ENCODE measurements around the gene PNPLA8. TPM values are rescaled to one million over a fixed set of nuclear protein-coding genes. Genes with fewer than 3 reads are reported as not detected.
A peak's percentile ranks its signal among the peaks of the same experiment; 100 is the strongest.

PNPLA8 gene
- total RNA-seq, 1 donor from 2014 or later: 33.4 TPM

DNA sequence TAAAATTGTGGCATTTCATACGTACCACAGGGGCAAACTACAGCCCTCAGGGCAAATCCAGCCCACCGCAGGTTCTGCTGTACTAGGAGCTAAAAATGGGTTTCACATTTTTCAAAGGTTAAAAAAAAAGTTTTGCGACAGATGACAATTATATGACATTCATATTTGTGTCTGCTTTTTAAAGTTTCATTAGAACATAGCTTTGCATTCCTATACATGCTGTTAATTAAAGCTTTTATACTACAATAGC is 758 bp upstream of the PNPLA8 start:
- Histone ChIP-seq H3K27ac (peak overlapping the region; percentile 92), H3K4me3 (peak overlapping the region; percentile 74), H4K20me1 (ENCODE audit: low read depth) (peaks cover 7% of the 10 kb centered on the region), H3F3A (ENCODE audit: low read depth) (peaks cover 43% of the 10 kb centered on the region), H3K4me2 (peak overlapping the region; percentile 90), H2AFZ (replicated peaks) (peak overlapping the region; percentile 5), H3K27me3 (no peaks in the 10 kb centered on the region), H3K36me3 (no peaks in the 10 kb centered on the region), H3K9ac (peak overlapping the region; percentile 34), H3K79me2 (ENCODE audit: low read depth) (peaks cover 37% of the 10 kb centered on the region), H3K4me1 (peaks cover 35% of the 10 kb centered on the region), H3K9me3 (ENCODE audit: low read depth) (no peaks in the 10 kb centered on the region)
- Mint-ChIP-seq H3K27me3 (ENCODE audit: insufficient read depth, low read depth) (peaks cover 5% of the 10 kb centered on the region), H3K9me3 (no peaks in the 10 kb centered on the region), H3K4me1 (peaks cover 26% of the 10 kb centered on the region), H3K27ac (peak overlapping the region; percentile 67), H3K36me3 (no peaks in the 10 kb centered on the region), H3K4me3 (peak overlapping the region; percentile 94)
- DNase-seq (ENCODE audit: low spot score): no peak
- TF ChIP-seq EZH2 (IDR thresholded peaks at IDR 0.05) (no peak), EZH2phosphoT487 (IDR thresholded peaks at IDR 0.05) (no peak), CTCF (IDR thresholded peaks at IDR 0.05) (no peak)

DNA sequence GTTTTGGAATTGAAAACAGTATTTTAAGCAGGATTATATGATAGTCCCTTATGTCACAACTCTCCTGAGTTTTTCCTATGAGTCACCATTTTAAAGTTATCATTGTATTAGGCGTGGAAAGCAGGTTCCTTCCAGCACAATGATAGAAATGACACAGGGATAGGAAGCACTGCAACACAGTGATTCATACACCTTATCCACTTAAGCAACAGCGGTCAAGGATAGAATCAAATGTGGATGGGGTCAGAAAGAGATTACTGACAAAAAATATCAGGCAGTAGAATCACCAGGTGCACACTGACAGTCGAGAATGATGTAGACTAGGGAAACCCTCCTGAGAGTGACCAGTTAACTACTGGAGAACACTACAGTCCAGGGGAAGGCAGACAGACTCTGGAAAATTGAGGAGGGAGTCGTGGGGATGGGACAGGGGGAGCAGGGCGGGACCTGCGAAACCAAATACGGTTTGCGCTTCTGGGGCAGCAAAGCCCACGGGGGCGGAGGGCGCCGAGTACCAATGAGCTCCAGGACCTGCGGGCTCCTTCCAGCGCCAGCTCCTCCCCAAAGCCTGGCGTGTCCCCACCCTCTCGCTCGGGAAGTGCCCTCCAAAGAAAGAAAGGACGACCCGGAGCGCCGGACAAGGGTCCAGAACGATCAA is 479 bp downstream of the PNPLA8 start:
- H3K9ac ChIP-seq: peak overlapping the region; percentile 30
- peak overlapping the region; percentile 81 for H2AFZ ChIP-seq (replicated peaks)
- H3K4me3 ChIP-seq: peak overlapping the region; percentile 74
- peaks cover 43% of the 10 kb centered on the region for H3F3A ChIP-seq (ENCODE audit: low read depth)
- peak overlapping the region; percentile 94 for H3K4me3 Mint-ChIP-seq
- H3K27me3 ChIP-seq: no peaks in the 10 kb centered on the region
- no peaks in the 10 kb centered on the region for H3K9me3 ChIP-seq (ENCODE audit: low read depth)
- peaks cover 7% of the 10 kb centered on the region for H4K20me1 ChIP-seq (ENCODE audit: low read depth)
- peak overlapping the region; percentile 77 for H3K4me2 ChIP-seq
- H3K9me3 Mint-ChIP-seq: no peaks in the 10 kb centered on the region
- H3K27me3 Mint-ChIP-seq (ENCODE audit: insufficient read depth, low read depth): peaks cover 5% of the 10 kb centered on the region
- DNase-seq (ENCODE audit: low spot score): peak; percentile 92
- H3K36me3 ChIP-seq: no peaks in the 10 kb centered on the region
- peak overlapping the region; percentile 92 for H3K27ac ChIP-seq
- TF ChIP-seq EZH2 (IDR thresholded peaks at IDR 0.05) (no peak), EZH2phosphoT487 (IDR thresholded peaks at IDR 0.05) (no peak), CTCF (IDR thresholded peaks at IDR 0.05) (no peak)
- H3K4me1 Mint-ChIP-seq: peaks cover 26% of the 10 kb centered on the region
- peaks cover 35% of the 10 kb centered on the region for H3K4me1 ChIP-seq
- H3K36me3 Mint-ChIP-seq: no peaks in the 10 kb centered on the region
- peaks cover 50% of the 10 kb centered on the region for H3K79me2 ChIP-seq (ENCODE audit: low read depth)
- H3K27ac Mint-ChIP-seq: peak overlapping the region; percentile 62

DNA sequence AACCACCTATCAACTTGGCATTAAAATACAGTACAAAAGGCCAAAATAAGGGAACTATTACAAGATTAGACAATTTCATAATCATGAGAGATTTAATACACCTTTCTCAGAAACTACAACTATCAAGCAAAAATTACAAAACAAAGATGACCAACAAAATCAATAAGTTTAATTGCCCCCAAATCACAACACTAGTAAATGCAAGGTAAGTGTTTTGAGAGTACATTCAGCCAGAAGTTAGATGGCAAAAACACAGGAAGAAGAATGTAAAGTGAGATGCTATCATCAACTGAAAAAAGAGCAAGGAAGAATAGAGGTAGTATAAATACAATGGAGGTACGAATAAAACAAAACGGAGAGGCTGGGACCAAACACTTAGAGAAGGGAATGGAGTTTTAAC is 3.2 kb downstream of the PNPLA8 start:
- no peak for DNase-seq (ENCODE audit: low spot score)
- Histone ChIP-seq H3K9me3 (ENCODE audit: low read depth) (no peaks in the 10 kb centered on the region), H3K4me3 (no peak overlapping the region), H3K27ac (no peak overlapping the region), H2AFZ (replicated peaks) (no peak overlapping the region), H3K4me2 (peak overlapping the region; percentile 77), H3K27me3 (no peaks in the 10 kb centered on the region), H3K9ac (no peak overlapping the region), H3F3A (ENCODE audit: low read depth) (peaks cover 29% of the 10 kb centered on the region), H3K79me2 (ENCODE audit: low read depth) (peaks cover 77% of the 10 kb centered on the region), H4K20me1 (ENCODE audit: low read depth) (peaks cover 11% of the 10 kb centered on the region), H3K36me3 (no peaks in the 10 kb centered on the region), H3K4me1 (peaks cover 34% of the 10 kb centered on the region)
- H3K27ac Mint-ChIP-seq: no peak overlapping the region
- H3K4me3 Mint-ChIP-seq: no peak overlapping the region
- no peaks in the 10 kb centered on the region for H3K9me3 Mint-ChIP-seq
- H3K4me1 Mint-ChIP-seq: peaks cover 19% of the 10 kb centered on the region
- H3K27me3 Mint-ChIP-seq (ENCODE audit: insufficient read depth, low read depth): peaks cover 5% of the 10 kb centered on the region
- TF ChIP-seq CTCF (IDR thresholded peaks at IDR 0.05) (no peak), EZH2 (IDR thresholded peaks at IDR 0.05) (no peak), EZH2phosphoT487 (IDR thresholded peaks at IDR 0.05) (no peak)
- H3K36me3 Mint-ChIP-seq: no peaks in the 10 kb centered on the region

All from neural progenitor cell (in vitro differentiated cells).